HG03066 (cell line): Measurements from ENCODE around the gene CECR2.

Source experiments
- ATAC-seq: cut with Tn5 transposase; IDR thresholded peaks from one replicate; pipeline ENCODE4 v1.9.1; 2021; ENCODE audit warnings: low read depth; ENCODE audit not compliant: unreplicated experiment

The CECR2 gene

GRCh38 chr22:17366830-17367229 is 2.4 kb upstream of the CECR2 start:
- no peak for ATAC-seq

GRCh38 chr22:17368144-17368543 is 1.1 kb upstream of the CECR2 start:
- no peak for ATAC-seq

- ATAC-seq = no peak
Measured at GRCh38 chr22:17368554-17369438, 464 bp upstream of the CECR2 start.

DNA sequence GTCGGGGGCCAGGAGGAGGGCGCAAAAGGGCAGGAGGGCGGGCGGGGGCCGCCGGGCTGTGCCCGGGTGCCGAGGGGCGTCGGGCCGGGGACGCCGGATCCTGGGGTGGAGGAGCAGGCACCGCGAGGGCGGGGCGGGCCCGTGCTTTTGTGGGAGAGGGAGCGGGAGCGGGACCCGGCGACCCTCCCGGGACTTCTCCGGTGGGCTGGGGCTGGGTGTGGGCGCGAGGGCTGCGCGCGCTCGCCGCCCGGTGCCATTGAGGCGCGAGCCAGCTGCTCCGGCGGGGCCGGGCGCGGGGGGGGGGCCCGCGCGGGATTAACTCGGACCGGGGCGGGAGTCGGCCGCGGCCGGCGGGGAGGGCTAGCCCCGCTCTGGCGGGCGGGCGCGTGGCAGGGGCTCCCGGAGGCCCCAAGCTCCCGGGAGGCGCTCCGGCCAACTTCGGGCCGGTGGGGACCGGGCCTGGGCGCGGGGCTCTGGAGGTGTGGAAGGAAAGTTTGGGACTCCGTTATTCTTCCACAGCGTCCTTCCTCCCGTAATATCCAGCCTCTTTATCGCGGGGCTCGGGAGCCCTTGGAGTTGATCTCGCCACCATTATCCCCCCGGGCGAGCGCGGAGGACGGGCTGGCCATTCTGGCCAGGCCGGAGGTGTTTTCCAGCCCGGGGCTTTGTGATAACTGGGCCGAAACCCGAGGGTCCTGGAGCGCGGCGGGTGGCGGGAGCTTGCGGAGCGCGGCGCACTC is 936 bp downstream of the CECR2 start:
- no peak for ATAC-seq

GRCh38 chr22:17370766-17371432 is 1.6 kb downstream of the CECR2 start:
- no peak for ATAC-seq

DNA sequence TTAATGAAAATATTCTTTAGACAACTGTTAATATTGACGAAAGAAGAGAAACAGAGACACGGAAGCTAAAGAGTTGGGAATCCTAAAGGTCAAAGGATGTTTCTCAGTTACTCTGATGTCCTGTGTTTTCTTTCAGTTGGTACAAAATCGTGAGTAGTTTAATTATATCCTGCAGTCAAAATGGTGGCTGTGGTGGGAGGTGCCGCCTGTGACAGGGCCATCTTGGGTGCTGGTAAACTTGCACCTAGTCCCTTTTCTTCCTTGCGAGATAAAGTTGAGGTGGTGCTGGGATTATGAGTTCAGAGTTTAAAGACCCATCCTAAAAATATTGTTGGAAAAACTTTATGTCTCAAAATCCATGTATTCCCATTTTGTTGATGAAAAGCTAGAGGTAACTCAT is 2.2 kb downstream of the CECR2 start:
- ATAC-seq = no peak

GRCh38 chr22:17373855-17374254 is 4.6 kb downstream of the CECR2 start:
- ATAC-seq = no peak

- ATAC-seq = no peak
Measured at GRCh38 chr22:17375914-17376614, 6.8 kb downstream of the CECR2 start.

DNA sequence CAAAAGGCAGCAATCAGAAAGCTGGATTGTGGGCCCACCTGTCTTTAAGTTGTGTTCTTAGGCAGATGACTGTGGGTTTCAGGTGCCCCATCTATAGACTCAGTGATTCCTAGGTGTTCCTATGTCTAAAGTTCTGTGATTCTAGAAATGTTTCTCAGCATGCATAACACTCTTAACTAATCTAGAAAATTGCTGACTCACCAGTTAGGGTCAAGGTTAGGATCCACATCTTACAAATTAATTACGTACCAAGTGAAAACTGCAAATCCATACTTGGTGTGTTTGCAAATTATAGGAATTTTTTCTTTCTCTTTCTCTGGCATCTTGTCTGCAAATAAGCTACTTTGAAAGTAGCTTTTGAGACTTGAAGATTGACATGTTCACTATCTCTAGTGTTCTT is 7.7 kb downstream of the CECR2 start:
- ATAC-seq = no peak

GRCh38 chr22:17379944-17380343 is 10.7 kb downstream of the CECR2 start:
- ATAC-seq = no peak

DNA sequence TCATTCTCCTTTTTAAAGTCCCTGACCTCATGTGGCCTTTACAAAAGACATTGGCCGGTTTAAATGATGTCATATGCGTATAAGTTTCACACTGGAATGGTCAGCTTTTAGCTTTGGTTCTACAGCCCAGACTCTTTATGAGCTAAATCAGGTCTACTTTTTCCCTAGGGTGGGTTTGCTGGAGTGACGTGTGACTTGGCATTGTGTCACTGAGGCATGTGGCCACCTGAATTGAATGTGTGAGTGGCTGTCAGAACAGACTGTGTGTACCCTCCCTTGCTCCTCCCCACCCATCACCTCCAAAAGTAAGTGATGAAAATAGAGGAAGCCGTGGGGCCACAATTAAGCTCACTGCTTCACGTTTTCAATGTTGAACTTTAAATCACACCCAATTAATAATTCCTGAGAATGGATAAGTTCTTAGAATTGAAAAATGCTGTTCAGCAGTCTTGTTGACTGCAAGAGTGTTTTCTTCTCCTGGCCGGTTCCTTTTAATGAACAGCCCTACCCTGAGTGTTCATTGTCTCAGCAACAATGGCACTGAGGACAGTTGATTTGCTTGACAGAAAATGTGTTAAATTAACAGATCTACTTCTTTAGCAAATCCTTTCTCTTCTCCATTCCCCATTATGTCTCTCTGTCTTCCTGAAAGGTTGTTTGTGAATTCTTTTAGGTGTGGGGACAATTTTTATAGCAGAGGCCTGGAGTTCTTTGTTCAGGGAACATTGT is 11.3 kb downstream of the CECR2 start:
- no peak for ATAC-seq

GRCh38 chr22:17381192-17381913 is 12.1 kb downstream of the CECR2 start:
- ATAC-seq = no peak

GRCh38 chr22:17384612-17385330 is 15.5 kb downstream of the CECR2 start:
- no peak for ATAC-seq

DNA sequence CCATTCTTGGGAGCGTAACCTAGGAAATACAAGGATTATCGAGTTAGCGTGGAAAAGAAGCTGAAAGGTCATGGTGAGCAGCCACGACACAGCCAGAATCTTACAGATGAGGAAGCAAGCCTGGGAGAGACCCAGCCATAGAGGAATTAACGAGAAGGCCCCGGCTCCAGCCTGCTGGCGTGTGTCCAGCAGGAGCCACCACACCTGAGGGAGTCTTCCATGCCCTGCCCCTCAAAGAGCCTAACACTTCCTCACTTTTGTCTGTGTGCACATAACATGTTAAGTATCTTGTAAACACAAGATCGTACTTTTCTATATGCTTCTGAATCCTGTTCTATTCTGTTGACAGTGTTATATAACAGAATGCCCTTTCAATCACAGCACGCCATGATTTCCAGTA is 18.1 kb downstream of the CECR2 start:
- ATAC-seq = no peak

DNA sequence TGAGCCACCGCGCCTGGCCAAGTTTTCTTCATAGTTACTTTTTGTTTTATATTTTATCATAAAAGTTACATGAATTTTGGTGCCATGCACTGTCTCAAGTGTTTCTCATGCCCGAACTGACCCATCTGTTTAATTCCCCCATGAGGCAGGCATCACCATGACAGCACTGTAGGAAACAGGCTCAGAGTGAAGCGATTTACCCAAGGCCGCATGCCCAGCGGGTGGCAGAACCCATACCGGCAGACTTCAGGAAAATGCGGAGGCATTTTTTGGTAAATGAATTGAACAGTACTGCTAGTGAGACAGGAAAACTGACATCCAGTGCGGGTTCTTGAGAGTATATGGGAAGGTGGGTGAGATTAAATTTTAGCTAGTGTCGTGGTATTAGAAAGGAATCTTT is 19.0 kb downstream of the CECR2 start:
- ATAC-seq = no peak

- no peak for ATAC-seq
Measured at GRCh38 chr22:17390087-17390486, 20.8 kb downstream of the CECR2 start.

GRCh38 chr22:17396516-17396915 is 27.3 kb downstream of the CECR2 start:
- no peak for ATAC-seq

DNA sequence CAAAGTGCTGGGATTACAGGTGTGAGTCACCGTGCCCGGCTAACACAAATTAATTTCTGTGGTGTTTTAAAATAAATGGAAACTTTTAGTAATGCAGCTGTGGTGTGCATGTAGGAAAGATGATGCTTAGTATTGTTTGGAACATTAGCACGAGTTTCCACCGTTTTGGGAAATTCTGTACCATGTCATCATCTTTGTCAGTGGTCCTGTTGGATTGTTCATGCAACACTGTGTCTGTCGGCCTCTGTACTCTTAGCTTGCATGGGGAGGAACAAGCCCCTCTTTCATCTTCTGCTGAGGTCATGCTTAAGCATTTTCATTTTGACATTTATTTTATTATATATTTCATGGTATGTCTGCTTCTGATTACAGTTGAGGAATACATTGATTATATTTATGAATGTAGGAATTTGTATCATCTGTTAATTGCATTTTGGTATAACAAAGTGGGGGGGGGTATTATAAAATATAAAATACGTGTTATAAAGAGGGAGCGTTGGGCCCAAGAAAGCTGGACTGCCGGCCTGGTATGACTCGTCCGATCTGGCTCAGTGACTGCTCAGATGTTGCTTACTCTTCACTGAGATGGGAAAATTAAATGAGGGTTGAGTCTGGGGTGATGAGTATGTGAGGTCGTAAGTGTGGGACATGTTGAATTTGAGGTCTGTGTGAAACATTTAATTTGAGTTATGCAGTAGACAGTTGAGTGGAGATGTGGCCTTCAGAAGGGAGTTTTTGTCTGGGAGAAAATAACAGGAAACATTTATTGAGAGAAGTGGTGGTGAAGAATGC is 28.7 kb downstream of the CECR2 start:
- ATAC-seq = no peak
